NOMO-1 treated with DMSO at 0.1 percent for 48 hours (cell line): Measurements from ENCODE around the gene GLIS1.
A peak's percentile ranks its signal among the peaks of the same experiment; 100 is the strongest.
"Not testable (repeated sequence)": the region's sequence is repeated elsewhere in the genome, so short reads cannot be mapped to it uniquely, and the experiment has no call there.

Source experiments
- DNase-seq: peaks from one replicate; lab custom pipeline; 2025; ENCODE audit not compliant: unreplicated experiment; lab: John Stamatoyannopoulos, UW

Gene GLIS1

DNA sequence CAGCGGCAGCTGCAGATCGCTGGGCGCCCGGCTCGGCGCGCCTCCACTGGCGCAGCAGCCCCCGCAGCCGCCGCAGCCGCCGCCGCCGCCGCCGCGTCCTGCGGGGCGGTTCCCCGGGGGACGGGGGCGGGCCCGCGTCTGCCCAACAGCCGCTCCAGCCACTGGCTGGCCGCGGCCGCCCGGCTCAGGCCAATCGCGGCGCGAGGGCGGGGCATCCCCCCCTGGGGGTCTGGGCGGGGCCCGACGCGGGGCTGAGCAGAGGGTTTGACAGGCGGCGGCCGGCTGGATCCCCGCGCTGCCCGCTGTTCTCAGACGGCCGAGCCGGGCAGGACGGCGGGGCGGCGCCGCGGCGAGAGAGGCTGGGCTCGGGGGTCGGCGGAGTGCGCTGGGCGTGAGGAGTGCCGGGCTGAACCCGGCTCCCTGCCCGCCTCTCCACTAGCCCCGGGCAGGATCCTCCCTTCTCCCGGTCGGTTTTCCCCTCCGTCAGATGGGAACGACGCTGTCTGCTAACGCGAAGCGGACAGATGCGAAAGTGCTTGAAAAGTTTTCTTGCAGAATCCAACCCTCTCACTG, at the start of gene GLIS1:
GLIS1 (minus strand) TSS at position 56 of the 573 bp plus-strand sequence. CDS start 1,100 bp downstream, outside the sequence.
- DNase-seq = peak; percentile 52

DNA sequence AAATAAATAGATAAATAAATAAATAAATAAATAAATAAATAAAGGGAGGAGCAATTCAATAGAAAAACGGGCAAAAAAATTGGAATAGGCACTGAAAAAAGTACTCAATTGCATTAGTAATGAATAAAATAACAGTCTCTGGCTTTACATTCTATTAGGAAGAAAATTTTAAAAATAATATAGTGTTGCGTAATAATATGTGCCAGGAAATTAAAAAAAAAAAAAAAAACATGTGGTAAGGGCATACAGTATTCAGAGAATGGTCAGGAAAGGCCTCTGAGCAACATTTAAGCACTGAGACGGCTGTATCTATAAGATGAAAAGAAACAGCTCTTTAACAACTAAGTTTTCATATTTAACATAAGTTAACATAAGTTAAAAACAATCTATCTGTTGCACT, 48.7 kb upstream of the GLIS1 start:
- no peak for DNase-seq

DNA sequence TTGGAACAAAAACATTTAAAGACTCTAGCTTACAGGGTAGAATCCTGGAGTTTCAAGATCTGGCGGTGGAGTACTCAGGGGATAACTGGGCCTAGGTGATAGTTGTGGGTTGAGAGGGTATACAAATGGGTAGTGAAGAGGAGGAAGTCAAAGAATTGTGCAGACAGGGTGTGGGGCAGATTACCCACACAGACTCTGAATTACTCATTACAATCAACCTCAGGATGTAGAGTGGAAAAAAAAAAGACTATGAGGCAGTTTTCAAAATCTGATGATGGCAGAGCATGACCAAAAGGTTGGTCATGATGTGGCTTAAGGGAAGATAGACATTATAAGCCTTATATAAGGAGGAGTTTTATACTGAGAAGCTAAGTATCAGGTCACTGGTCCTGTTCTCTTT, 44.1 kb upstream of the GLIS1 start:
- no peak for DNase-seq

DNA sequence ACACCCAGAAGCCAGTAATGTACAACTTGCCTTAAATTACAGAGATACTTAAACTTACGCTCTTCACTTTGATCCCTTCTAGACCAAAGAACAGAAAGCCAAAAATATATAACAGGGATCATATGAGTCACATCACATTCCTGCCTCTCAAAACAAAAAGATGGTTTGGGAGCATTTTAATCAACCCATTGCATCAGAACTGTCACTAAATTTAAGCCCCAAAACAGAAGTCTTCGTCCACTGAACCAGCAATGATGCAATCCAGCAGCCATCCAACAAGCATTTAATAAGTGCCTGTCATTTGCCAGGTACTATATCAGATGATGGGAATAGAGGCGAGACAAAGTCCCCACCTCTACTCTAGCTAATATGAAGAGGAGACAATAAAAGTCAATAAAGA, 42.7 kb upstream of the GLIS1 start:
- DNase-seq = no peak

DNA sequence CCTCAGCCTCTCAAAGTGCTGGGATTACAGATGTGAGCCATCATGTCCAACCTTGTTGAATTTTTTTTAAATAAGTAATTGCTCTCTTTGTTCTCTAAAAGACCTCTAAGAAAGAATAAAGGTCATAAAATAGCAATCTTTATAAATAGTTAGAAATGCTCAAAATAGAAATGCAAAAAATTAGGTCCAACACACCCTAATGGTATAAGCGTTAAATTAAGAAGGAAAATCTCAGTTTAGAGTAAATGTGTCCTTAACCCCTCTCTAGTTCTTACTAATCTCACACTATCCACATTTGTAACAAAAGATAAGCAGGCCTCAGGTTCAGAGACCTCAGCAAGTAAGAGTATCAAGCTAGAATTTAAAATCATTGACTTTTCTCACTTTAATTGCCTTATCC, 38.3 kb upstream of the GLIS1 start:
- no peak for DNase-seq

DNA sequence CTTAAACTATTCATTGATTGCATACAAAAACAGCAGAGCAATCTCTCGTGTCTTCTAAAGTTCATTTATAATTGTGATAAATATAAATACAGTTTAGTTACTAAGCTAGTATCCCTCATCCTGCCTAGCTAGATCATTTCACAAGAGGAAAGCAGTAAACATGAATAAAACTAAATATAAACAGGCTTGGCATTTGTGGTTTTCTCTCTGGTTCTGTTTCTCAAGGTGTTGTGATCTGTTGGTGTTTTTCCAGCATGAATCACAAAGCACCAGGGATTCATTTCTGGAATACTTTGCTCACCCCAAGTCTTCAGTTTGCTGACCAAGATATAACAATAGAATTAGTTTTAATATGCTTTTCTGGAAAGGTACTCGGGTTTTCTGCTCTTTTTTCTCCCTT, 32.7 kb upstream of the GLIS1 start:
- no peak for DNase-seq

DNA sequence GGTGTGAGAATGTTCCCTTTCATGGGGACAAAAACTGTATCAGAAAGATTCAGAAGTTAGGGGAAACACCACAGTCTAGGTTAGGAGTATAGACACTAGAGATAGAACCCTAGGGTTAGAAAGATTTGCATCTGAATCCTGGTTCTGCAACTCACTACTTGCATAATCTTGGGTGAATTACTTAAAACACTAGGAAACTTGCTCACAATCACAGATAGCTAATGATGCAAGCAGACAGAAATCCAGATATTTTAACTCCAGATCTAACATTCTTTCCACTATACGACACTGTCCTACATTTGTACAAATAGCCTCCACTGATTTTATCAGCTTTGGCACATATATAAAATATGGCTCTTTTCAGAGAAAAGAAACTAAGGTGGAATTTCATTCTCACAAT, 30.8 kb upstream of the GLIS1 start:
- no peak for DNase-seq

DNA sequence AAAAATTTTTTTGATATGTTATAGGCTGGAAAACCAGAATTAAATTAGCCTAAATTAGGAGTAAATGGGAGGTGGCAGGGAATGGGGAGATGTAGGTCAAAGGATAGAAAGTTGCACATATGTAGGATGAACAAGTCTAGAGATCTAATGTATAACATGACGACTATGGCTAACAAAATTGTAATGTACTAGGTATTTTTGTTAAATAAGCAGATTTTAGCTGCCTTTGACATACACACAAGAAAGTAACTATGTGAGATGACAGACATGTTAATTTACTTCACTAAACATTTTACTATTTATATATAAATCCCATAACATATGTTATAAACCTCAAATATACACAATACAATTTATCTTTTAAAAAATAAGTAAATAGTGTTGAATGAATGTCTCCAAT, 30.2 kb upstream of the GLIS1 start:
- DNase-seq = no peak

DNA sequence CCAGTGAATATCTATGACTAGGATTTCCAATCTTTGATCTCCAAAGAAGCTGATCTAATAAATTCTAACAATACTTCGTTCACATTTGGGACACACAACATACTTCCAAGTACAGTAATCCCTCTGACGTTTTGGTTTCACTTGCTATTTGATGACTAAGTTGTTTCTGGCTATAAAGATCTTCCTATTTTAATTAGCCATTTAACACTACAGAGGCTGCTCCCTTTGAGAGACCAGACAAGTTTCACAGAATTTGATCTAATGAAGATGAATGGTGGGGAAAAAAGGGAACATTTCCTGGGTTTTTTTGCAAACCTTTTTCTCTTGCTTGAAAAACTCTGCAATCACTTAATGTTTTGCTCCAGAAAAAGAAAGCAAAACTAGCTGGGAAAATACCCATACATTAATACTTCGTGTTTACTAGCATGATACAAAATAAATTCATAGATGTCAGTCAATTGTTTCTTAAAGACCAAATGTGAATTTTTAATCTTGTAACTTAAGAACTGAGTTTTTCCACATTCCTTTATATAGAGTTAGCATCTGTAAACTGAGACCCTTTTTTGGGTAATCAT, 28.0 kb upstream of the GLIS1 start:
- DNase-seq = no peak

DNA sequence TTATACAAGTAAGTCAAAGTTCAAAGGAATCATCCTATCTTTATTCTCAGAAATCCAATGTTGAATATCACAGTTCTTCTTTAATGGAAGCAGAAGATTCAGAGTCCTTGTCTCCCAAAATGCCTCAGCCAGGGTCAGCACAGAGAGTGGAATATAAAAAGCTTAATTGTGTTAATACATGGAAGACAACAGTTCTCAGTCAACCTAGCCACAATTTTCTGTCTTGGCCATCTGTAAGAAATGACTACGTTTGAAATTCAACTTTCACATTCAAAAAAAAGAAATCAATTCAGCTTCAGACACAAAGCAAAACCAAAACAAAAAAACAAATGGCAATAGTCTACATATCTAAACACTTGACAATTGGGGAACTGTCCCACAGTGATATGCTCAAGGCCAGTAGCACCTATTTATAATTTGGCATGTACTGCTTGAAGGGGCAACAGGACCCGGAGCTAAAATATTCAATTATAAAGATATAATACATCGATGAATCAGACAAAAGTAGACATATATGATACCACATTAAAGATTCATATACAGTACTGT, 27.3 kb upstream of the GLIS1 start:
- no peak for DNase-seq

DNA sequence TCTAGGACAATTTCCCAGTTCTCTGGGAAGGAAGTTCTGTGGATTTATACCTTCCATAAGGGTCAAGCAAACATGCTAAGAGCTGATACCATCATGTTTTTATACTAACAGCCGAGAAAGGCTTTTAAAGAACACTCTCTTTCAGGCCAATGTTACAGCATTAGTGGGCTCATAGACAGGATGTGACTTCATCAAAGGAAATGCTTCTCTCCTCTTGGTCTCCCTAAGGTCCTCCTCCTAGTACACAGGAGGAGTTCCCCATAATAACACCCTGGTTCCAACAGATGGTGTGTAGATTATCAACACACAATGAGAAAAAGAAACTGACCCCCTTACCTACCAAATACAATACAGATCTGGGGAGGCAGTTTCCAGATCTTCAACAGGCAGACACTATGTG, 26.7 kb upstream of the GLIS1 start:
- no peak for DNase-seq

DNA sequence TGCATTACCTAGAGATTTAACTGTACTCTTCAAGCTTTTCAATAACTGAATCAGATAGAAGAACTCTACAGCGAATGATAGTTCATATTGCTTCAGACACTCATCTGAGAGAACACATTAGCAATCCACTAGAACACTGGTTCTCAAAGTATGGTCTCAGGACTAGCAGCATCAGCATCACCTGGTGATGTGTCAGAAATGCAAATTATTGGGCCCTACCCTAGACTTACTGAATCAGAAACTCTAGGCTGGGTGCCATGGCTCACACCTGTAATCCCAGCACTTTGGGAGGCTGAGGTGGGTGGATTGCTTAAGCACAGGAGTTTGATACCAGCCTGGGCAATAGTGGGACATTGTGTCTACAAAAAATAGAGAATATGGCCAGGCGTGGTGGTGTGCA, 24.9 kb upstream of the GLIS1 start:
- DNase-seq = no peak

DNA sequence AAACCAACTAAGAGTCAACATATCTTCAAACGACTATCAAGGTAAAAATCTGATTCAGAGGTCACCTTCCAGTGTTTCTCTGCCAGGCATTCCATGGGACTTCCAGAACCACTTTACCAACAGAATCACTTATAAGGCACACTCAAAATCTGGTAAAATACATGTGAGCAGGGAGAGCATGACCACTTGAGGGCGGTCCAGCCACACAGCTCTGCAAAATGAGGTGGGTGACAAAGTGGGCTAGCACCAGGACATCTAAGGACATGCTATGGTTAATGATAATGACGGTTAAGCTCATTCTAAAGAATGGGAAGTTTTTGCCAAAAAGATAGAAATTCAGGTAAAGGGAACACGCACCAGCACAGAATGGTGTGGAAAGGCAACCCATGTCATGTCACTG, 24.5 kb upstream of the GLIS1 start:
- DNase-seq = no peak

DNA sequence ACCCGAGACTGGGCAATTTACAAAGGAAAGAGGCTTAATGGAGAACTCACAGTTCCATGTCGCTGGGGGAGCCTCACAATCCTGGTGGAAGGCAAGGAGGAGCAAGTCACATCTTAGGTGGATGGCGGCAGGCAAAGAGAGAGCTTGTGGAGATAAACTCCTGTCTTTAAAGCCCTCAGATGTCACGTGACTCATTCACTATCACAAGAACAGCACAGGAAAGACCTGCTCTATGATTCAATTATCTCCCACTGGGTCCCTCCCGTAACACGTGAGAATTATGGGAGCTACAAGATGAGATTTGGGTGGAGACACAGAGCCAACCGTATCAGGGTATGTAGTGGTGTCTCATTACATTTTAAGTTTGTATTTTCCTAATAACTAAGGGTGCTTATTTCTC, 21.5 kb upstream of the GLIS1 start:
- DNase-seq = not testable (repeated sequence)

DNA sequence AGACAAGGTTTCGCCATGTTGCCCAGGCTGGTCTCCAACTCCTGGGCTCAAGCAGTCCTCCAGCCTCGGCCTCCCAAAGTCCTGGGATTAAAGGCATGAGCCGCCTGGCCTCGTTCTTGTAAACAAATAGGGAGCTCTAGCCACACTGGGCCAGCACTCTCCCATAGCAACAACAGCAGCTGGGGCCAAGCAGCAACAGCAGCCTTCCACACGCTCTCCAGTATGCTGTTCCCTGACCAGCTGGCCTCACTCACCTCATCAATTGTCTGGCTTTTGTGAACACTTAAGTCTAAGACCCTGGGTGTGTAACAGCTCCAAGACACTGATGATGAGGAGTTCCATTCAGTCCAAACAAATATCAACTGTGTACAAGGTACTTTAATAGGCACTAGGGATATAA, 16.9 kb upstream of the GLIS1 start:
- no peak for DNase-seq

DNA sequence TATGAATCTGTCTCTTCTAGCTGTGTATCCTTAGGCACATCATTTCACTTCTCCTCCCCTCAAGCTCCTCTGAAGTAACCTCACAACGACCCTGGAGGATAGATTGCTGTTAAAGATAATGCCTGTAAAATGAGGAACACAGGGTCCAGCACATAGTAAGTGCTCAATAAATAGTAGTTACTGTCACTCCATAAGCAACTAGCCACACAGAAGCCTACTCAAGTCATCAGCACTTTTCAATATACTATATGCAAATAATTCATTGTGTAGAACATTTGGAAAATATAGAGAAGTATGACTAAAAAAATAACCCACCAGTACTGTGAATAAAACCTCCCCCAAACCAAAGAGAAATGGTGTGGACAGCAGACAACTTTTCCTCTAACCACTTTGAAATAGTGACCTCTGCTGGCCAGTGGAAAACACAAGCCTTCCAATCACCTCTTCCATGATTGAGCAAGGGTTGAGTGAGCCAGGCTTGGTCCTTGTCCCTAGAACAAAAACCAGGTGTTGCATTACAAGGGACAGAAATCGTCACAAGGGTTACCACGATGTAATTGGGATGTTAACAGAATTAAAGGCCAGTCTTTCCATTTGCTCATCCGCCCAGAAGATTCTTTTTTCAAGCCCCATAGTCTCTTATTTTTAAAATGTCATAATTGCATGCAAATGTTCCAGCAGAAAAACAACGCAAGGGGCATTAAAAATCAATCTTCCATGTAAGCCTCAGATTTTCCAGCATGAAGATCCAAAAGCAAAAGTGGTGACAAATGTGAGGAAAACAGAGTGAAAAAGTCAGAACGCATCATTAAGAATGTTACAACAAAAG, 15.7 kb upstream of the GLIS1 start:
- peak; percentile 33 for DNase-seq

DNA sequence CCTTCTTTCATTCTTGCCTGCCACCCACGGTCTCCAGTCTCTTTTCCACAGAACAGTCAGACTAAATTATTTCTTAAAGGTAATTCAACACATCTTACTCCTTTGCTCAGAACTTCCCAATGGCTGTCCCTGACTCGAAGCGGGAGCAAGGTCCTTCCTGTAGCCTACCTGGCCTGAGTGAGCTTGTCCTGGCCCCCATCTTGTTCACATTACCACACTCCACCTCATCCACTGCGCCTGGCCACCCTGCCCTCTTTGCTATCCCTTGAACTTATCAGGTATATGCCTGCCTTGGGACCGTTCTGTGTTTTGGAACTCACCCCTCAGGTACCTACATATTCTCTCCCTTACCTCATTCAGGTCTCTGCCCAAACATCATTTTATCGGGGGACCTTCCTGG, 13.3 kb upstream of the GLIS1 start:
- DNase-seq = no peak

DNA sequence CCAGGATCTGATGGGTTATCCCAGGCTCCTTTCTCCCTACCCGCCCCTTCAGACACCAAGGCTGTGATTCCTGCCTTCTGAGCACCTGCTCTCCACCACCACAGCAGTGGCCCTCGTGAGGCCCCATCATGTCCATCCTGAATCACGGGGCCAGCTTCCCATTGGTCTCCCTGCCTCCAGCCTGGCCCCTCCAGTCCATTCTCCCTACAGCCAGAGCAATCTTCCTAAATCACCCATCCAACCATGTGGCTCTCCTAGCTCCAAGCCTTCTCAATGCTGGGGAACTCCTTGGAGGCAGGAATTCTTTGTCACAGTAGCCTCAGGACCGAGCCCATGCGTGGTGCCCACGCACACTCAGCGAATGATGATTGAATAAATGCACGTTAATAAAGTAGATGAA, 8.9 kb upstream of the GLIS1 start:
- DNase-seq = no peak

DNA sequence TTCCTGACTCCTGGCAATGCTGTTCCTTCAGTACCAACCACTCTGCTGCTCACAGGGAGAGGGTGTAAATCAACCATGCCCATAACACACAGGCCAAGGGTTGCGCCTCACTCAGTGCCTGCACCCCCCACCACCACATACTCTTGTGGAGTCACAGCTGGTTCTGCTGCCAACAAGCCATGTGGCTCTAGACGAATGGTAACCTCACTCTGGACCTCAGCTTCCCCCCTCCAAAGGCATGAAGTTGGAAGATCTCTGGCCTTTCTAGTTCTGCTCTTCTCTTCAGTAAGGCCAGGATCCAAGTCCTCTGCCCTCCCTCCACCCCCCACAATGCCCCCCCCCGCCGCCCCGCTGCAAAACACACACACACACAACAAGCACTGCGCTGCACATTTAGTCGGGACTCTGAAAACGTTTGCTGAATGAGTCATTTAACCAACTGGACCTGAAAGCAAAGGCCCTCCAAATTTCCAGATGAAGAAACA, 1.7 kb upstream of the GLIS1 start:
- DNase-seq = no peak

DNA sequence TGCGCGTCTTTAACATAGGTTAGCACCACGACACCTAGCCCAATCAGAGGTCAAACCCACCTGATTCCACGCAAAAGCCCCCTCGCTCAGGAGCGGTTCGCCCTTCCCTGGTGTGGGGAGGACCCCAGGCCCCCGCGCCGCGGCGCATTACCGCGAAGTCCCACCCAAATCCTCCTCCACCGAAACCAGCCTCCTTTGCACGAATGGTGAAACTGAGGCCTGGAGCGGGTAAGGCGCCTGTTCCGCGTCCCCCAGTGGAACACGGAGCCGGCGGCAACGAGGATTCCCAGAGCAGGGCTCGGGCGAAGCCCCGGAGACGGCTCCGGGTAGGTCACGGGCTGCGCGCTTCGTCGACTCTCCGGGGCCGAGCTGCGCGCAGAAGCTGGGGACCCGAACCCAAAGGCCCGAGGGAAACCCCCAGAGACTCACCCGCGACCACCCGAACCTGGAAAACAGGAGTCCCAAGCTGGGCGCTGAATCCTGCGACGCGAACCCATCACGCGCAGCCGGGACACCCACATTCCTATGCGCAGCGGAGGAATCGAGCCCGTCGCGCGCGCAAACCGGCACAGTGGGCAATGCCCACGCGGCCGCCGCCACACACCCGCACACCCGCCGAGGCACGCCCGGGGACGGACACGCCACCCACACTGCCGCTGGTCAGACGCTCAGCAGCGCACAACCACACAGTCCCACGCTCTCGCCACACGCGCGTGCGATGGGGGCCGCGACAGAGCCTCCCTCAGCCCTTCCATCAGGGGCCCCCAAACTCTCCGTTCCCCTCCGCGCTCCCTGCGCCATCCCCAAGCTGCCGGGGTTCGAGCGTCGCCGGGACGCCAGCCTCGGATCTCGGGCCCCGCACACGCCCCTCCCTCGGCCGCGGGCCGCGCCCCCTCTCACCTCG, 507 bp downstream of the GLIS1 start:
- DNase-seq = no peak

DNA sequence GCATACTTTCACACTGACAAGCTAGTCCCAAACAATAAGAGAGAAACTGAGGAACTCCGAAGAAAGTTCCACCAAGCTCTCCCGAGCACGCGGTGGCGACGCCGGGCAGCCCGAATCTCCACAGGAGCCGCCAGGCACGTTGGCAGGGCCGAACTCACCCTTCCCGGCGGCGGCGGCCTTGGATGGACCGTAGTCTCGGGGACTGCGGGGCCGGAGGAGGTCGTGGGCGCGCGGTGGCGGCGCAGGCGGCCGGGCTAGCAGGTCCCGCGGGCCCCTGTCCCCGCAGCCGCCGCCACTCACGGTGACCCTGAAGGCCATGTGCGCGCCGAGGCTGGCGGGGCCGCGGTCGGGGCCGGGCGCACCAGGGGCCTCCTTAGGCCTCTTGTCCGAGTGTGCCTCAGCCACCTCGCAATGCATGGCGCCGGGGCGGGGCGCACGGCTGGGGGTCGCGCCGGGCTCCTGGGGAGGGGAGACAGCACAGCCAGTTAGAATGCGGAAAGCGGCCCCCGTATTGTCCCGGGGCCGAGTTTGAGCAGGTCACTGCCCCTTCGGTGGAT, 1.2 kb downstream of the GLIS1 start:
- no peak for DNase-seq
